GM18508 (cell line): ENCODE measurements around the gene TRAF4.
"Not testable (repeated sequence)": the region's sequence is repeated elsewhere in the genome, so short reads cannot be mapped to it uniquely, and the experiment has no call there.

Experiments
- ATAC-seq: cut with Tn5 transposase; IDR thresholded peaks from one replicate; pipeline ENCODE4 v1.9.1; 2021; ENCODE audit warnings: moderate number of reproducible peaks; ENCODE audit not compliant: insufficient read depth, unreplicated experiment

TRAF4 gene

GRCh38 chr17:28712705-28713415 lies 31.0 kb upstream of the TRAF4 start:
- no peak for ATAC-seq

GRCh38 chr17:28714281-28714680 lies 29.5 kb upstream of the TRAF4 start:
- ATAC-seq: no peak

GRCh38 chr17:28715217-28715616 lies 28.6 kb upstream of the TRAF4 start:
- ATAC-seq: no peak

GRCh38 chr17:28716740-28717577 lies 26.9 kb upstream of the TRAF4 start:
- ATAC-seq: no peak

- ATAC-seq: no peak
These were observed 26.1 kb upstream of the TRAF4 start, which contains the start of gene RAB34 for GRCh38 chr17:28717578-28718332. TSS of gene RAB34 (minus strand) at chr17:28717868. CDS start at chr17:28717266, 602 bp downstream.

- ATAC-seq: no peak
These were observed 25.3 kb upstream of the TRAF4 start for GRCh38 chr17:28718333-28719020.

GRCh38 chr17:28719021-28719433 lies 24.8 kb upstream of the TRAF4 start:
- no peak for ATAC-seq

- ATAC-seq: no peak
These were observed 23.4 kb upstream of the TRAF4 start for GRCh38 chr17:28720247-28720996.

GRCh38 chr17:28720997-28721329 lies 22.8 kb upstream of the TRAF4 start:
- ATAC-seq: not testable (repeated sequence)

- ATAC-seq: no peak
These were observed 21.2 kb upstream of the TRAF4 start for GRCh38 chr17:28722417-28723158.

GRCh38 chr17:28723159-28723835 lies 20.5 kb upstream of the TRAF4 start:
- ATAC-seq: no peak

GRCh38 chr17:28723836-28724499 lies 19.8 kb upstream of the TRAF4 start:
- not testable (repeated sequence) for ATAC-seq

GRCh38 chr17:28724500-28725165 lies 19.2 kb upstream of the TRAF4 start:
- ATAC-seq: no peak

GRCh38 chr17:28725166-28725659 lies 18.6 kb upstream of the TRAF4 start:
- no peak for ATAC-seq

GRCh38 chr17:28725660-28726225 lies 18.1 kb upstream of the TRAF4 start:
- no peak for ATAC-seq

- ATAC-seq: no peak
These were observed 17.6 kb upstream of the TRAF4 start, which contains the start of gene TLCD1 for GRCh38 chr17:28726226-28726626. TSS of gene TLCD1 (minus strand) at chr17:28726233. CDS start at chr17:28726097, 136 bp downstream.
